GM19438 (cell line): Measurements from ENCODE around the gene FOXO4.
A peak's percentile ranks its signal among the peaks of the same experiment; 100 is the strongest.
"Not testable (repeated sequence)": the region's sequence is repeated elsewhere in the genome, so short reads cannot be mapped to it uniquely, and the experiment has no call there.

Experiments used
- ATAC-seq: cut with Tn5 transposase; IDR thresholded peaks from one replicate; pipeline ENCODE4 v1.9.1; 2021; ENCODE audit warnings: low read depth; ENCODE audit not compliant: unreplicated experiment

Gene FOXO4

DNA sequence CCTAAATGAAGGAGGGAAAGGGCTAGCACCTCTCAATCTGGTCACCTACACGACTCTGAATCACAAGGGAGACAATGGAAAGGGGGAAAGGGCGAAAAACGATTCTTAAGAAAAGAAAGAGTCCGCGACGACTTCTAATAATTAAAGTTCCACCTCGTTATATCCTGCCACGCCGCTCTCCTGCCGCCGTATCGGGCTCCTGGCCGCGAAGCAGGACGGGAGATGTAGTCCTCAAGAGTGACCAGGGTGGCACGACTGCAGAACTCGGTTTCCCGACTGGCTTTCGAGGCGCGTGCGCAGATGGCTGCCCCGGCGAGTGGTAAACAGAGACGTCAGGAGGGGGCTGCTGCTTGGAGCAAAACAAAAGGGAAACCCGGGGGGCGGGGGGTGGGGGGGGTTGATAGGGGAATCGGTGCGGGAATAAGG lies at the start of gene FOXO4:
Gene FOXO4, plus strand, starts transcription at position 297 of the 426 bp plus-strand sequence. CDS start 678 bp downstream, outside the sequence.
- peak; percentile 90 for ATAC-seq

- not testable (repeated sequence) for ATAC-seq
These were observed 47.8 kb upstream of the FOXO4 start for GRCh38 chrX:71047891-71048290.

DNA sequence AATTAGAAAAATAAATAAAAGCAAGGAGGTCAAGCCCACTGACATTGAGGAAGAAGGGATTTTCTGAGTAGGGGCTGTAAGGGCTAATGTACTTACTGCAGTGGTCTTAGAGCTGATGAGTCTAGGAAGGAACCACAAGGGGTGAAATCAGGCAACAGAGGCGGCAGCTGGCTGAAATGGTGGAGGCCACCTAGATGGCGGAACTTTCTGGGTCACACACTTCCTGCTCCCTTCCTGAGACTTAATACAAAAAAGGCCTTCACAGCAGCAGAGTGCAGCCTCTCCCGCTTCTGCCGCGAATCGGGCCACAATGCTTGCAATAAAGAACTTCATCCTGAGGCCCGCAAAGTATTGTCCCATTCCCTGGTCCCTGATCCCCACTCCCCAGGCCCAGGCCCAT lies 42.9 kb upstream of the FOXO4 start:
- no peak for ATAC-seq

DNA sequence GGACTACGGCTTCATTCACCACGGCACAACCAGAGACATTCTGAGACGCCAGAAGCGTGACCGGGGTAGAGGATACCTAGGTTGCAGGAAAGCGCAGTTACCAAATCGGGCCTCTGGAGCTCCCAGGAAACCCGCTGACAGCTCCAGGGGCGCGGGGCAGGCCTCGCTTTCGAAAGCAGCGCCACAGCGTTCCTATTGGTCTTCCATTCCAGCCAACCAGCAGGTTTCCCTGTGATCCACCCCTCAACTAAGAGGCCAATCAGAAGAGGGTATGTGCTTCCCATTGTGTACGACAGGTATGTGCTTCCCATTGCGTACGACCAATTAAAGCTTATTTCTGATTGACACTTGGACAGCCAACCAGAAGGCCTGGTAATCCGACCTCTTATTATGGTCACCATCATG lies 42.4 kb upstream of the FOXO4 start:
- ATAC-seq: no peak

- ATAC-seq: no peak
These were observed 38.8 kb upstream of the FOXO4 start for GRCh38 chrX:71056867-71057266.

DNA sequence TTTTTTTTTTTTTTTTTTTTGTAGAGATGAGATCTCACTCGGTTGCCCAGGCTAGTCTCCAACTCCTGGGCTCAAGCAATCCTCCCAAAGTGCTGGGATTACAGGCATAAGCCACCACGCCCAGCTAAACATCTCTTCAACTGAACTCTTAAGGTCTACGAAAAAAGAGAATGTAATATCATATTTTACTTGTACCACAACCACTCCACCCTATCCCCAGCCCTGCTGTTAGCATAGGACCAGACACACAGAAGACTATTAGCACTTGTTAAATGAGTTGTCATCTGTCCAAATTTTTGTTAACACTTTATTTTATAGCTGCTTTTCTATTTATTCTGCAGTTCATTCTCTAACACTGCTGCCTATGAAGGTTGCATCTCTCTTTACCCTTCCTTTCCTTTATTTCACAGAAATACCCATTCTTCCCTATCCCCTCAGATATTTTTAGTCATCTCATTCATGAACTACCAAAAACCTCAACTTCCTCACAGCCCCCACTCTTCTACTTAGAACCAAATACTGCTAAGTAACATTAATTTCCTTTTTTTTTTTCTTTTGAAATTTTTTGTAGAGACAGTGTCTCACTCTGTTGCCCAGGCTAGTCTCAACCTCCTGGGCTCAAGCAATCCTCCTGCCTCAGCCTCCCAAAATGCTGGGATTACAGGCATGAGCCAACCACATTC lies 37.7 kb upstream of the FOXO4 start:
- ATAC-seq: no peak

GRCh38 chrX:71060127-71060526 lies 35.5 kb upstream of the FOXO4 start:
- no peak for ATAC-seq

GRCh38 chrX:71067089-71067488 lies 28.6 kb upstream of the FOXO4 start:
- no peak for ATAC-seq

DNA sequence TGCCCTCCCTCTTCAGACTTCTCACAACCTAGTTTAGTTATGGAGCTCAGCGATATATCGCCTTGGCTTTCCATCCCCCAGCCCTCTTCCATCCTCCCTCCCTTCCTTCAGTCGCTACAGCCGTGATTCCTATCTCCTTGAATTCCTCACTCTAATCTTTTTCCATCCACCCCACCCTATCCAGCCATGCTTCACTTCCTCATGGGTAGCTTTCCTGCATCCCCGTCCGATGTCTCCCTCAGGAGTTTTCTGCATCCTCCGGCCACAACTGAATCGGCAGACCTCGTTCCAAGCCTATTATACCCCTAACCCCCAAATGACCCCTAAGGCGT lies 28.0 kb upstream of the FOXO4 start:
- peak; percentile 12 for ATAC-seq

- peak; percentile 93 for ATAC-seq
These were observed 27.4 kb upstream of the FOXO4 start, which contains the start of gene SNX12 for GRCh38 chrX:71068044-71068918. Gene SNX12, minus strand, starts transcription at chrX:71068334. Its CDS starts 28 bp downstream, at chrX:71068306.

GRCh38 chrX:71070531-71070930 lies 25.1 kb upstream of the FOXO4 start:
- no peak for ATAC-seq

- no peak for ATAC-seq
These were observed 14.1 kb upstream of the FOXO4 start for GRCh38 chrX:71081330-71082123.

GRCh38 chrX:71082124-71082647 lies 13.5 kb upstream of the FOXO4 start:
- ATAC-seq: no peak

GRCh38 chrX:71082822-71083221 lies 12.8 kb upstream of the FOXO4 start:
- ATAC-seq: no peak

- no peak for ATAC-seq
These were observed 9.8 kb upstream of the FOXO4 start for GRCh38 chrX:71085900-71086299.

GRCh38 chrX:71091263-71091662 lies 4.4 kb upstream of the FOXO4 start:
- no peak for ATAC-seq

DNA sequence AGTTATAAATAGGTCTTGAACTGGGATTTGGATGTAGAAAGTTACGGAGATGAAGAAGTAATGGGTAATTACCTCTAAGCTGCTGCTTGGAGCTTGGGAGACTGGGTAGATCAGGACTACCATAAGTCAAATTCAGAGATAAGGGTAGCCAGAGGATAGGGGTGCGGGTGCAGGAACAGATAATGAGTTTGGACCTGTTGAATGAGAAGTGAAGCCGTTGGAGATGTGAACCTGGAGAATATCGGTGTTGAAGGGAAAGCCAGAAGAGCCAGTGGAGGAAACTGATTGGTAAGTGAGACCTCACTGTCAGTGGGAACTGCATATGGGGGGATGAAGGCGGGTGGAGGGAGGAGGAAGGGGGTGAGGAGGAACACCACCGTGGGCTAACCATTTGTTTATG lies 618 bp upstream of the FOXO4 start:
- no peak for ATAC-seq

DNA sequence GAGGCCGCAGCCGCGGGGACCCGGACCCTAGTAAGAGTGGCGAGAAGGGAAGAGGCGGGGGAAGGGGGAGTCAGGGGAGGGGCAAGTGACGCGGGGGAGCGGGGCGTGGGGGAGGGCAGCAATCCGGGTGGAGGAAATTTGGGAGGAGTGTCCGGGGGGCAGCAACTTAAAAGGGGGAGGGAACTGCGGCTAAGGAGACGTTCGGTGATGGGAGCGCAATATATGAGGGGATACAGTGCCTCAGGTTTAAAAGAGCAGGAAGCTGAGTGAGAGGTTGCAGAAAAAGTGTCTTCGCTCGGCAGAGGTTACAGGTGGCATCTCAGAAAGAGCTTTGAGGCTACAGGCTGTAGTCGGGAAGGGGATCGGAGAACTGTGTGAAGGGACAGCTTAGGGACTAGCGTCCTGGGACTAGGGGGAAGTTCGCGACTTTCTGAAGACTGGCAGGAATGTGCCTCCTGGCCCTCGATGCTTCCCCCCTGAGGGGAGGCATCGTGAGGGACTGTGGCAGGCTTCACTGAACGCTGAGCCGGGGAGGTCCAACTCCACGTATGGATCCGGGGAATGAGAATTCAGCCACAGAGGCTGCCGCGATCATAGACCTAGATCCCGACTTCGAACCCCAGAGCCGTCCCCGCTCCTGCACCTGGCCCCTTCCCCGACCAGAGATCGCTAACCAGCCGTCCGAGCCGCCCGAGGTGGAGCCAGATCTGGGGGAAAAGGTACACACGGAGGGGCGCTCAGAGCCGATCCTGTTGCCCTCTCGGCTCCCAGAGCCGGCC lies 519 bp downstream of the FOXO4 start:
- ATAC-seq: no peak

GRCh38 chrX:71096760-71097032 lies 1.0 kb downstream of the FOXO4 start:
- no peak for ATAC-seq

DNA sequence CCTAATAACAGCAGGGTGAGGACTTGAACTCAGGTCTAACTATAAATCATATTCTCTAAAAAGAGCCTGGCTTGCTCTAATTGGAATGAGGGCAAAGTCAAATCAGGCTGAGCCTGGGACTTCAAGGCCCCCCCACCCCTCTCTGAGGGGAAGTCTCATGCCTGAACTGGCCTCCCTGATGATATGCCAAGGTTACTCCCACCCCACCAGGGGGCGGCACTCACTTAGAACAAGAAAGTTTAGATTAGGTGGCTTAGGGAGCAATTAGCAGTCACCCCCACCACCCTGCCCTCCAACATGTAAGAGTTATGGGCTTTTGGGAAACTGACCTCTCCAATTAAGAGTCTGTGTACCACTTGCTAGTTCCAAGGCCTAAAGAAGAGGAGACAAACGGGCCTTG lies 2.7 kb downstream of the FOXO4 start:
- ATAC-seq: no peak
